GM20000 (cell line): ENCODE results near the gene LCMT1.
"Not testable (repeated sequence)": the region's sequence is repeated elsewhere in the genome, so short reads cannot be mapped to it uniquely, and the experiment has no call there.

ENCODE experiments used
- DNase-seq: peaks from one replicate; pipeline ENCODE4 v3.0.0; 2012; ENCODE audit warnings: low spot score
- TF ChIP-seq, protein P1 (sequence below): IDR thresholded peaks from 2 replicates; pipeline ENCODE4 v1.5.1; 2012; ENCODE audit warnings: mild to moderate bottlenecking, control low read depth; ENCODE audit errors: extremely low read depth, missing control alignments

The LCMT1 gene

DNA sequence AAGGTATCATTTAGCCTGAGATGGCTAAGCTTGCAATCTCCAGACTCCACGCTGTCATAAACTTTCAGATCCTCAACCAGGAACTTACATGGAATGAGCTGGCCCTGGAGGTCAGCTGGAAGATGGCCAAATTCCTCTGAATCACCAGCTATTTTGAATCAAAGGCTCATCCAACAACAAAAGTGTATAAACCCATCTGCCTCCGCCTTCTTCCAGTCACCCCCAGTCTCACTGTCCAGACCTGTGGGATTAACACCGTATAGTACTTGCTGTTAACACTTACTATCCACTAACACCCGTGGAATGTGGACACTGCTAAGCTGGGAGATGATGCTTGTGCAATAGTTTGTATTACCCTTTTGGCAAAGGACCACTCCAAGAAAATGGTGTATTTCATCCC is 1.9 kb upstream of the LCMT1 start:
- no peak for DNase-seq
- TF ChIP-seq, protein P1, sequence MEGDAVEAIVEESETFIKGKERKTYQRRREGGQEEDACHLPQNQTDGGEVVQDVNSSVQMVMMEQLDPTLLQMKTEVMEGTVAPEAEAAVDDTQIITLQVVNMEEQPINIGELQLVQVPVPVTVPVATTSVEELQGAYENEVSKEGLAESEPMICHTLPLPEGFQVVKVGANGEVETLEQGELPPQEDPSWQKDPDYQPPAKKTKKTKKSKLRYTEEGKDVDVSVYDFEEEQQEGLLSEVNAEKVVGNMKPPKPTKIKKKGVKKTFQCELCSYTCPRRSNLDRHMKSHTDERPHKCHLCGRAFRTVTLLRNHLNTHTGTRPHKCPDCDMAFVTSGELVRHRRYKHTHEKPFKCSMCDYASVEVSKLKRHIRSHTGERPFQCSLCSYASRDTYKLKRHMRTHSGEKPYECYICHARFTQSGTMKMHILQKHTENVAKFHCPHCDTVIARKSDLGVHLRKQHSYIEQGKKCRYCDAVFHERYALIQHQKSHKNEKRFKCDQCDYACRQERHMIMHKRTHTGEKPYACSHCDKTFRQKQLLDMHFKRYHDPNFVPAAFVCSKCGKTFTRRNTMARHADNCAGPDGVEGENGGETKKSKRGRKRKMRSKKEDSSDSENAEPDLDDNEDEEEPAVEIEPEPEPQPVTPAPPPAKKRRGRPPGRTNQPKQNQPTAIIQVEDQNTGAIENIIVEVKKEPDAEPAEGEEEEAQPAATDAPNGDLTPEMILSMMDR = no peak

DNA sequence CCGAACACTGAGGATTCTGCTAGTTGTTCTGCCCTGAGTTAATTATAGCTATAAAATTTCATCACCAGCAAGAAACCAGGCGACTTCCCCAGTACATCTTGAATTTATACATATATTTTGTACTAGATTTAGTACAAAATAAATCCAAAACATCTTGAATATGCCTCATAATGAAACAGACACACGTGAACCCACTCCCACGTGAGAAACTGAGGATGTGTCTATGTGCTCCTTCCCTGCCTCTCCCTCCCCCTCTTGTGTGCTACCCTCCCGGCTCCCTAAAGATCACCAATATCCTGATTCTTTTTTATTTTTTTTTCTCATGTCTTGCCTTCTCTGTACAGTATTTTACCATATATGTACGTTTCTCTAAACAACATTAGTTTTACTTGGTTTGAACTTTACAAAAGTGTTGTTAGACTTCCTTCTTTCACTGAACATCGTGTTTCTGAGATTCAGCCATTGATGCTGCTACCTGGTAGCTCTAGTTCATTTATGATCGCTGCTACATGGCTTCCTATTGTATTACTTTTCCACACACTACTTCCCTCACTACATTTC is 1.1 kb upstream of the LCMT1 start:
- no peak for DNase-seq
- TF ChIP-seq, protein P1 = no peak

DNA sequence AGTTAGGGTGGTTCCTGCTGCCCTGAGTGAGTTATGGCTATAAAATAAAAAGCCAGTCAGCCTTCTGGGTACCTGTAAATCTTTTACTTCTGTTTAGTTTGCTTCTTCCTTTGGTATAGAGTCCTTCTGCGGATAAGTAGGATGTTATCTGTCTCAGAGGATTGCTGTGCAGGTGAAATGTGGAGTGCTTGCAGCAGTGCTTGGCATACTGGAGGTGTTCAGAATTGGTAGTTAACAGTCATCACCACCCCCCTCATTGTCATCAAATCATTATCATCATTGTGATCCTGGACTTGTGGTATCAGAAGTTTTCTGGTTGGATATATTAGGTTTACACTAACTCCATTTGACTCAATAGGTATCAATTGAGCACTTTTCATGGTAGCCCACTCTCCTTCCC is 2.6 kb downstream of the LCMT1 start:
- TF ChIP-seq, protein P1 = no peak
- DNase-seq = no peak

DNA sequence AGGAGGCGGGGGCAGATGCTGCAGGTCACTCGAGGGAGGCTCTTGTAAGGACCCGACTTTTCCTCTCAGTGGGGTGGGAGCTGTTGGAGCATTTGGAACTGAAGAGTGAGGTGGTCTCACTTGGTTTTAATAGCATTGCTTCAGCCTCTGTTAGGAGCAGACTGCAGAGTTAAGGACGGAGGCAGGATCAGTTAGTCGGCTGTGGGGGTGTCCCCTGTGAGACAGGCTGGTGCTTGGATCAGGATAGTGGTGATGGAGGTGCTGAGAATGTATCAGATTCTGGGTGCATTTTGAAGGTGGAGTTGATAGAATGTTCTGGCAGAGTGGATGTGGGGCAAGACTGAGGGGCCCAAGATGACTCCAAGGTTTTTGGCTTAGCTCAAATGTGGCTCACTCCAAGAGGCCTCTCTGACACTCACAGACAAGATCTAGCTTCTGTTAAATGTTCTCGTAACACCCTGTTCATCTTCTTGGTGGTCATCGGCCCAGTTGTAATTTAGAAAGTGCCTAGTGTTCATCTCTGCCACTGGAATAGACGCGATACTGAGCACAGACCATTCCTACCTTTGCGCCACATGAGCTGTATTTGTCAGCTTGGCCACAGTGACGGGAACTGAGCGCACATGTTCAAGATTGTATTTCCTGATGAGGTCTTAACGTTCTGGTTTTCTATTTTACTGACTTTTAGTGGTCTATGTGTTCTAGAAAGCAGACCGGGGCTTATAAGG is 7.5 kb downstream of the LCMT1 start:
- TF ChIP-seq, protein P1 = no peak
- DNase-seq = no peak

DNA sequence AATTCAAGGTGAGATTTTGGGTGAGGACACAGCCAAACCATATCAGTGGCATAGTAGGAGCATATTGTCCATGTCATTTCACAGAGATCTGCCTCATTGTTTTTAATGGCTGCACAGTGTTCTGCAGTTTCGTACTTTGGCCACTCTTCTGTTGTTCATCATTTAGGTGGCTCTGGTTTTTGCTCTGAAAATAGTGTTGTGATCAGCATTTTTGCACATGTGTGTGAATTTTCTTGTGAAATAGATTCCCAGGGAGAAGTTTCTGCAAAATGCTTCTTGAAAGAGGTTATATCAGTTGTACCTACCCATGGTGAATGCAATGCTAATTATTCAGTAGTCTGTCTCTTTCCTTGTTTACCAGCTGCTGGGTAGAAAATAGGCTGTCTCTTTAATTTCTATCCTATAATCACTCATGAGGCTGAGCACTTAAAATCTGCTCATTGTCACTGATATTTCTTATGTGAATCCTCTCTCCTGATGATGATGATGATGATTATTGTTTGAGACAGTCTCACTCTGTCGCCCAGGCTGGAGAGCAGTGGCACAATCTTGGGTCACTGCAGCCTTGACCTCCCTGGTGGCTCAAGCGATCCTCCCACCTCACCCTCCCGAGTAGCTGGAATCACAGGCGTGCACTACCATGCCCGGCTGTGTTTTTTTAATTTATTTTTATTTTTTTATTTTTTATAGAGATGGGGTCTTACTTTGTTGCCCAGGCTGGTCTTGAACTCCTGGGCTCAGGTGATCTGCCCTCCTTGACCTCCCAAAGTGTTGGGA is 10.5 kb downstream of the LCMT1 start:
- DNase-seq = no peak
- TF ChIP-seq, protein P1 = no peak

DNA sequence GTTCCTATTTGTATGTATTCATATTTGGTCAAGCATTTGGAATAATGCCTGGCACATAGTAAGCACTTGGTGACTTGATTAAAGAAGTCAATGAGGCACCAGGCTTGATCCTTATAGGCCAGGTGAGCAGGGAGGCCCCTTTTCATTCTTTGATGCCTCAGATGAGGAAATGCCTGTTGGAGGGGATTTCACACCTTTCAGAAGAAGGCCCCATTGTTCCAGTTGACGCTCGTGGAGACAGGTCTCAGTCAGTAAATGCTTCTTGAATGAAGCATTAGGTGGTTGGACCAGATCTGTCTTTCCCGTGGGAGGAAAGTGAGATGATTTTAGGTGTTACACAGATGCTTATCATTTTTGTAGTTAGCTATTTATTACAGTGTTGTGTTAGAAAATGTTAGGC is 13.0 kb downstream of the LCMT1 start:
- TF ChIP-seq, protein P1 = no peak

DNA sequence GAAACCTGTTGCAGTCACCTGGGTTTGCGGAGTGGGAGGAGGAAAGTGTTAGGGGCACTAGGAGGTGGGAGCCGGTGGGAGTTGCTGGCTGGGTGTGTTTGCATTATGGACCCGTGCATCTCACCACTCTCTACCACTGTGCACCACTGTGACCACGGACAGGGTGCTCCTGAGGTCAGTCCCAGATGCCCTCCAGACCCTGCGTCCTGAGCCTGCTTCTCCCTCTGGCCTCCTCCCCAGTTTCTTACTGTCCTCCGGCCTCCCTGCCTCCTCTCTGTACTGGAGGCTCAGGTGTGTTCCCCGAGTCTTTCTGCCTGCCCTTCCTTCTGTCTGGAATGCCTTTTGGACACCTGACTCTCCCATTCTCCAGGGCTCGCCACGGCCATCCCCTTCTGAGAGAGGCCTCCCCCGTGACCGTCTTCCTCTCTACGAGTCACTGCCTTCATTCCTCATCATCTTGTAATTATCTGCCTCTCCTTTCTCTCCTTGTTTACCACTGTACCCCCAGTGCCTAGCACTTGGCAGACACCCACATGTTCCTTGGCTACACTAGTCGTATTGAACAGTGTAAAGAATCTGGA is 14.6 kb downstream of the LCMT1 start:
- not testable (repeated sequence) for DNase-seq

More for the DNA sequence above, 13.0 kb downstream of the LCMT1 start:
- no peak for DNase-seq
